Thyroid gland (tissue), 4 donors: ENCODE measurements around the gene ATP5F1C.

Experiments used
- POLR2A ChIP-seq, 2 donors: fragments of 450-650 bp; IDR thresholded peaks; one replicate each; pipeline ENCODE4 v1.6.1; 2017; ENCODE audit warnings: antibody characterized with exemption in 2 of 2, mild to moderate bottlenecking in 2 of 2, moderate library complexity in 1 of 2
- TF ChIP-seq, protein P1 (sequence below), 6 experiments: fragments of 200-600 bp in 3 of 6; fragments of 450-650 bp in 3 of 6; sonication (generic) in 3 of 6; IDR thresholded peaks; one replicate each; pipeline ENCODE4 v1.5.1; 2016 to 2019; ENCODE audit warnings: antibody characterized with exemption in 6 of 6, mild to moderate bottlenecking in 2 of 6, inconsistent platforms in 1 of 6, moderate library complexity in 1 of 6

DNA sequence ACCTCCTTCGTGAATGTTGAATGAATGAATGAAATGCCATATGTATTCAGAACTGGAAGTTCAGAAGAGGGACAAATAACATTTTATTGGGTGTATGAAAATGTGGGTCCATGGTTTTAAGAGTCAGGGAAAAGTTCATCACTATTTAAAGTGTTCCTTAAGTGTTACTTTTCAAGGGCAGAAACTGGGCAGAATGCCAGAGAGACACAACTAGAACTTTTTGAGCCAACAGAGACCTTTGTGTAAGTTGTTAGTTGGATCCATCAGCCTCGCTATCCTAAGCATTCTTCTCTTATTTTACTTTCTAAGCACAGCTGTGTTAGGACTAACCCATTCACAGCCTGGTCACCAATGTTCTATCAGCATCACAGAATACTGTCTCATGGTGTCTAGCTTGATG, 16.8 kb downstream of the ATP5F1C start:
- TF ChIP-seq, protein P1, sequence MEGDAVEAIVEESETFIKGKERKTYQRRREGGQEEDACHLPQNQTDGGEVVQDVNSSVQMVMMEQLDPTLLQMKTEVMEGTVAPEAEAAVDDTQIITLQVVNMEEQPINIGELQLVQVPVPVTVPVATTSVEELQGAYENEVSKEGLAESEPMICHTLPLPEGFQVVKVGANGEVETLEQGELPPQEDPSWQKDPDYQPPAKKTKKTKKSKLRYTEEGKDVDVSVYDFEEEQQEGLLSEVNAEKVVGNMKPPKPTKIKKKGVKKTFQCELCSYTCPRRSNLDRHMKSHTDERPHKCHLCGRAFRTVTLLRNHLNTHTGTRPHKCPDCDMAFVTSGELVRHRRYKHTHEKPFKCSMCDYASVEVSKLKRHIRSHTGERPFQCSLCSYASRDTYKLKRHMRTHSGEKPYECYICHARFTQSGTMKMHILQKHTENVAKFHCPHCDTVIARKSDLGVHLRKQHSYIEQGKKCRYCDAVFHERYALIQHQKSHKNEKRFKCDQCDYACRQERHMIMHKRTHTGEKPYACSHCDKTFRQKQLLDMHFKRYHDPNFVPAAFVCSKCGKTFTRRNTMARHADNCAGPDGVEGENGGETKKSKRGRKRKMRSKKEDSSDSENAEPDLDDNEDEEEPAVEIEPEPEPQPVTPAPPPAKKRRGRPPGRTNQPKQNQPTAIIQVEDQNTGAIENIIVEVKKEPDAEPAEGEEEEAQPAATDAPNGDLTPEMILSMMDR (IDR thresholded peaks at IDR 0.05): no peak
- TF ChIP-seq POLR2A (IDR thresholded peaks at IDR 0.05): no peak
